ENCODE measurements around the gene MBD4.

DNA sequence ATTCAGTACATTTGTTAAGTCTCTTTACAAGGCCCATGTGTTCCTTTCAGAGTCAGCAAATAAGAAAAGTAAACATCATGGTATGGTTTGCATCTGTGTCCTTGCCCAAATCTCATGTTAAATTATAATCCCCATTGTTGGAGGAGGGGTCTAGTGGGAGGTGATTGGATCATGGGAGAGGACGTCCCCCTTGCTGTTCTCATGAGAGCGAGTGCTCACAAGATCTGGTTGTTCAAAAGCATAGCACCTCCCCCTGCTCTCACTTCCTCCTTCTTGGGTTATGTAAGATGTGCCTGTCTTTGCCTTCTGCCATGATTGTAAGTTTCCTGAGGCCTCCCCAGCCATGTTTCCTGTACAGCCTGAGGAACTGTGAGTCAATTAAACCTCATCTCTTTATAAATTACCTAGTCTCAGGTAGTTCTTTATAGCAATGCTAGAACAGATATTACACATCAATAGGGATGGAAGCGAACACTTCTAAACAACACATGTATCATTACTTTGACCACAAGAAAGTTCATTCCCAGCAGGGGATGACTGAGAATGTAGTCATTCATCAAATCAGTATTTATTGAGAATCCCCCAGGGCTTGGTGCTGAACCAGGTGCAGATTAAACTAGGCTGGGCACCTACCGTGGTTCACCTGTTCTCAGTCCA is 15.4 kb downstream of the MBD4 start:
- TF ChIP-seq, protein P1, sequence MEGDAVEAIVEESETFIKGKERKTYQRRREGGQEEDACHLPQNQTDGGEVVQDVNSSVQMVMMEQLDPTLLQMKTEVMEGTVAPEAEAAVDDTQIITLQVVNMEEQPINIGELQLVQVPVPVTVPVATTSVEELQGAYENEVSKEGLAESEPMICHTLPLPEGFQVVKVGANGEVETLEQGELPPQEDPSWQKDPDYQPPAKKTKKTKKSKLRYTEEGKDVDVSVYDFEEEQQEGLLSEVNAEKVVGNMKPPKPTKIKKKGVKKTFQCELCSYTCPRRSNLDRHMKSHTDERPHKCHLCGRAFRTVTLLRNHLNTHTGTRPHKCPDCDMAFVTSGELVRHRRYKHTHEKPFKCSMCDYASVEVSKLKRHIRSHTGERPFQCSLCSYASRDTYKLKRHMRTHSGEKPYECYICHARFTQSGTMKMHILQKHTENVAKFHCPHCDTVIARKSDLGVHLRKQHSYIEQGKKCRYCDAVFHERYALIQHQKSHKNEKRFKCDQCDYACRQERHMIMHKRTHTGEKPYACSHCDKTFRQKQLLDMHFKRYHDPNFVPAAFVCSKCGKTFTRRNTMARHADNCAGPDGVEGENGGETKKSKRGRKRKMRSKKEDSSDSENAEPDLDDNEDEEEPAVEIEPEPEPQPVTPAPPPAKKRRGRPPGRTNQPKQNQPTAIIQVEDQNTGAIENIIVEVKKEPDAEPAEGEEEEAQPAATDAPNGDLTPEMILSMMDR (IDR thresholded peaks at IDR 0.05), result no peak
- no peak for TF ChIP-seq POLR2A (IDR thresholded peaks at IDR 0.05)

Data from right lobe of liver (tissue), 4 donors.